Subcutaneous adipose tissue (tissue), 4 donors: Measurements from ENCODE around the gene LRP1B. TPM values are rescaled to one million over a fixed set of nuclear protein-coding genes. Genes with fewer than 3 reads are reported as not detected.

Source experiments
- CTCF ChIP-seq: fragments of 450-650 bp; IDR thresholded peaks from one replicate; pipeline ENCODE4 v1.5.1; 2016; ENCODE audit warnings: low read depth, mild to moderate bottlenecking, control low read depth, antibody characterized with exemption, moderate library complexity
- total RNA-seq, 4 donors: library from RNA; depleted of rRNA; stranded (reverse); fragments of >200 nt; gene quantifications; one replicate each; pipeline ENCODE4 v1.1.0, GENCODE V29; 2016

Gene LRP1B
- total RNA-seq, 4 donors from 2014 or later: 4.2 to 50.2 (median 14.7) TPM

GRCh38 chr2:142165790-142166189 lies 35.0 kb upstream of the LRP1B start:
- TF ChIP-seq CTCF: no peak

GRCh38 chr2:142153601-142154000 lies 22.8 kb upstream of the LRP1B start:
- no peak for TF ChIP-seq CTCF

- no peak for TF ChIP-seq CTCF
These were observed 19.6 kb upstream of the LRP1B start for GRCh38 chr2:142150453-142150852.

GRCh38 chr2:142144547-142144946 lies 13.7 kb upstream of the LRP1B start:
- no peak for TF ChIP-seq CTCF

GRCh38 chr2:142142595-142142994 lies 11.8 kb upstream of the LRP1B start:
- no peak for TF ChIP-seq CTCF

GRCh38 chr2:142140434-142140845 lies 9.6 kb upstream of the LRP1B start:
- no peak for TF ChIP-seq CTCF

- TF ChIP-seq CTCF: no peak
These were observed 8.6 kb upstream of the LRP1B start for GRCh38 chr2:142139384-142139783.
